ENCODE measurements around the gene HBG2. TPM values are rescaled to one million over a fixed set of nuclear protein-coding genes. Genes with fewer than 3 reads are reported as not detected.
"Not testable (repeated sequence)": the region's sequence is repeated elsewhere in the genome, so short reads cannot be mapped to it uniquely, and the experiment has no call there.

The HBG2 gene
- not detected for total RNA-seq (ENCODE audit: unreplicated experiment)
- long read RNA-seq = 0 reads

DNA sequence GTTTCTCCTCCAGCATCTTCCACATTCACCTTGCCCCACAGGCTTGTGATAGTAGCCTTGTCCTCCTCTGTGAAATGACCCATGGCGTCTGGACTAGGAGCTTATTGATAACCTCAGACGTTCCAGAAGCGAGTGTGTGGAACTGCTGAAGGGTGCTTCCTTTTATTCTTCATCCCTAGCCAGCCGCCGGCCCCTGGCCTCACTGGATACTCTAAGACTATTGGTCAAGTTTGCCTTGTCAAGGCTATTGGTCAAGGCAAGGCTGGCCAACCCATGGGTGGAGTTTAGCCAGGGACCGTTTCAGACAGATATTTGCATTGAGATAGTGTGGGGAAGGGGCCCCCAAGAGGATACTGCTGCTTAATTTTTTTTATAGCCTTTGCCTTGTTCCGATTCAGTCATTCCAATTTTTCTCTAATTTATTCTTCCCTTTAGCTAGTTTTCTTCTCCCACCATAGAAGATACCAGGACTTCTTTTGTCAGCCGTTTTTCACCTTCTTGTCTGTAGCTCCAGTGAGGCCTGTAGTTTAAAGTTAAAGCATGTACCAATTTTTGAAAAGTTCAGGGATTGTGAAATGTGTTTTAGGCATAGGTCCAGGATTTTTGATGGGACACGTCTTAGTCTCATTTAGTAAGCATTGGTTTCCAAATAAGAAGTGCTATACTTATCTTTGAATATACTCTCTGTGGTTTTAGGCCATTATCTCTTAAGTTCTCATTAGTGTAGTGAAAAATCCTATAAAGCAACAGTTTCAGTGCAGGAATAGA, at the start of gene HBG2:
Gene HBG2 (minus strand): TSS at position 136 of the 768 bp plus-strand sequence. CDS start 53 bp downstream, at position 83.
- not testable (repeated sequence) for H3K4me1 Mint-ChIP-seq (ENCODE audit: low read depth, unreplicated experiment); H3K27me3 Mint-ChIP-seq (ENCODE audit: unreplicated experiment); H3K4me3 Mint-ChIP-seq (ENCODE audit: unreplicated experiment); DNase-seq; H3K9me3 Mint-ChIP-seq (ENCODE audit: unreplicated experiment); H3K27ac Mint-ChIP-seq (ENCODE audit: unreplicated experiment); H3K36me3 Mint-ChIP-seq (ENCODE audit: unreplicated experiment)

DNA sequence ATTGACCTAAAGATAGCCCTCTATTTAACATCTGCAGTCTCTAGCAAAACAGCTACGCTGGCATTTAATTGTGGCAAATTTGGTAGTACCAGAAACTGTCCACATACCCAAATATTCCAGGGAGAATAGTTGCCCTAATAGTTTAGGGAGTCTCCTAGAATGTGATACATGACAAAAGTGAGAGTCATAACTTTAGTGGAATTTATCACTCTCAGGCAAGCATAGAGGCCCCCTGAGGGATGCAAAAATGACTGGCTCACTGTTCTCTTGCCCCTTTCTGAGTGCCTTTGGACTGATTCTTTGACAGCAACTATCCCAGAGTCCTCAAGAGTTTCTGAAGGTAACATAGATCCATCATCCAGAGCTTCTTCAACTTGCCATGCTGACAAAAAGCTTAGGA, 49.5 kb upstream of the HBG2 start:
- Mint-ChIP-seq H3K36me3 (ENCODE audit: unreplicated experiment) (no peaks in the 10 kb centered on the region), H3K4me3 (ENCODE audit: unreplicated experiment) (no peak overlapping the region), H3K4me1 (ENCODE audit: low read depth, unreplicated experiment) (no peaks in the 10 kb centered on the region), H3K9me3 (ENCODE audit: unreplicated experiment) (no peaks in the 10 kb centered on the region), H3K27ac (ENCODE audit: unreplicated experiment) (no peak overlapping the region), H3K27me3 (ENCODE audit: unreplicated experiment) (no peaks in the 10 kb centered on the region)
- TF ChIP-seq, protein P1, sequence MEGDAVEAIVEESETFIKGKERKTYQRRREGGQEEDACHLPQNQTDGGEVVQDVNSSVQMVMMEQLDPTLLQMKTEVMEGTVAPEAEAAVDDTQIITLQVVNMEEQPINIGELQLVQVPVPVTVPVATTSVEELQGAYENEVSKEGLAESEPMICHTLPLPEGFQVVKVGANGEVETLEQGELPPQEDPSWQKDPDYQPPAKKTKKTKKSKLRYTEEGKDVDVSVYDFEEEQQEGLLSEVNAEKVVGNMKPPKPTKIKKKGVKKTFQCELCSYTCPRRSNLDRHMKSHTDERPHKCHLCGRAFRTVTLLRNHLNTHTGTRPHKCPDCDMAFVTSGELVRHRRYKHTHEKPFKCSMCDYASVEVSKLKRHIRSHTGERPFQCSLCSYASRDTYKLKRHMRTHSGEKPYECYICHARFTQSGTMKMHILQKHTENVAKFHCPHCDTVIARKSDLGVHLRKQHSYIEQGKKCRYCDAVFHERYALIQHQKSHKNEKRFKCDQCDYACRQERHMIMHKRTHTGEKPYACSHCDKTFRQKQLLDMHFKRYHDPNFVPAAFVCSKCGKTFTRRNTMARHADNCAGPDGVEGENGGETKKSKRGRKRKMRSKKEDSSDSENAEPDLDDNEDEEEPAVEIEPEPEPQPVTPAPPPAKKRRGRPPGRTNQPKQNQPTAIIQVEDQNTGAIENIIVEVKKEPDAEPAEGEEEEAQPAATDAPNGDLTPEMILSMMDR (IDR thresholded peaks at IDR 0.05; ENCODE audit: partially characterized antibody, unreplicated experiment) = no peak
- no peak for DNase-seq

DNA sequence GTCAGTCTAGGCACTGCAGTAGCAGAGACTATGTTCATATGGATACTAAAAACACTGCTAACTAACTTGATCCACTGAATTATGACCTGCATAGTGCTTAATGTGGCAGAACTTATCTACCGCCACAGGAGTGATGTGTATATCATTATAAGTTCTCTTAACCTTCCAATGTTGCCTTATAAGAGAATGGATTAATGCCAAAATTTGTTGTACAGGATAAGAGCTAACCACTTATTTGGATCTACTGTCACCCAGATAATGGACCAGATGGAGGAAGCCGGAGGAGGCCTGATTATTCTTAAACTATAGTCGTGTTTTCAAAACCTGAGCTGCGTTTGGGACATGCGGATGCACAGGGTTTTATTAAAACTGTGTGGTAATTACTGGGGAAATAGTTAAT, 49.0 kb upstream of the HBG2 start:
- no peaks in the 10 kb centered on the region for H3K9me3 Mint-ChIP-seq (ENCODE audit: unreplicated experiment)
- H3K27ac Mint-ChIP-seq (ENCODE audit: unreplicated experiment) = no peak overlapping the region
- no peak for DNase-seq
- H3K4me1 Mint-ChIP-seq (ENCODE audit: low read depth, unreplicated experiment) = no peaks in the 10 kb centered on the region
- H3K4me3 Mint-ChIP-seq (ENCODE audit: unreplicated experiment) = no peak overlapping the region
- H3K36me3 Mint-ChIP-seq (ENCODE audit: unreplicated experiment) = no peaks in the 10 kb centered on the region
- no peaks in the 10 kb centered on the region for H3K27me3 Mint-ChIP-seq (ENCODE audit: unreplicated experiment)
- TF ChIP-seq, protein P1 (IDR thresholded peaks at IDR 0.05; ENCODE audit: partially characterized antibody, unreplicated experiment) = no peak

DNA sequence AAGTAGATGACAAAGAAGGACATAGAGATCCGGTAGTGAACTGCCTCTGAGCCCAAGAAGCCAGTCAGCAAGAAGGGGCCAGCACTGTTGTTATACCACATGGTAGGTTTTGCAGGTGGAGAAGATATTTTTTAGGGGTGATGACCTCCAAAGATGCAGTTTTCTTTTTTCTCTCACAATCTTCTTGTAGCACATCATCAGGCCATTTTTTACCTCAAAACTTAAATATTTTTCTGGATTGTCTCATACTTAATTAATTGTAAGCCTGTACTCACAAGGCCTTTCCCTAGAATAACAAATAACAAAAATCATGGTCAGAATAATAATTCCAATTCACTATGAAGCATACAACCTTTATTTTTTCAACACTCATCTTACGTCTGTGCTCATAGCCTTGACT, 47.3 kb upstream of the HBG2 start, which contains the start of gene OR51B4:
Gene OR51B4 (minus strand): TSS at position 101 of the 400 bp plus-strand sequence. CDS start 0 bp downstream, at position 101.
- Mint-ChIP-seq H3K4me1 (ENCODE audit: low read depth, unreplicated experiment) (no peaks in the 10 kb centered on the region), H3K36me3 (ENCODE audit: unreplicated experiment) (no peaks in the 10 kb centered on the region), H3K4me3 (ENCODE audit: unreplicated experiment) (no peak within 1 kb of the TSS), H3K27ac (ENCODE audit: unreplicated experiment) (no peak within 1 kb of the TSS), H3K27me3 (ENCODE audit: unreplicated experiment) (no peaks in the 10 kb centered on the region), H3K9me3 (ENCODE audit: unreplicated experiment) (no peaks in the 10 kb centered on the region)
- no peak for DNase-seq
- TF ChIP-seq, protein P1 (IDR thresholded peaks at IDR 0.05; ENCODE audit: partially characterized antibody, unreplicated experiment) = no peak

DNA sequence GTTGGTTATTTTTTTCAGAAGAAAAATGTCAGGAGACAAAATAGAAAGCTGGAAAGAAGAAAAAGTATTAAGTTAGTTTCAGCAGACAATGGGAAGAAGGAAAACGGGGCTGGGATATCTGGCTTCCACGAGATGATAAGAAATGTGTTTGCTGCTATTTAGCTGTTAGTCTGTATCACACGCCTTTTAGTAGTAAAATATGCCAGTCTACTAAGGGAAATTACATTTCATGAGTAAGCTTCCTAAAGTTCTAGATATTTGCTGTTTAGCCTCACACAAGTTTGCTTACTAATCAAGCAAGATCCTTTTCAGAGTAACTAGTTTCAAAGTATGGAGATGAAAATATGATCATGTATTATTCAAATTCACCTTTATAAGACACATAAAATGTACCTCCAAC, 45.7 kb upstream of the HBG2 start:
- no peak overlapping the region for H3K27ac Mint-ChIP-seq (ENCODE audit: unreplicated experiment)
- no peaks in the 10 kb centered on the region for H3K27me3 Mint-ChIP-seq (ENCODE audit: unreplicated experiment)
- no peak overlapping the region for H3K4me3 Mint-ChIP-seq (ENCODE audit: unreplicated experiment)
- H3K36me3 Mint-ChIP-seq (ENCODE audit: unreplicated experiment) = no peaks in the 10 kb centered on the region
- DNase-seq = no peak
- TF ChIP-seq, protein P1 (IDR thresholded peaks at IDR 0.05; ENCODE audit: partially characterized antibody, unreplicated experiment) = no peak
- H3K9me3 Mint-ChIP-seq (ENCODE audit: unreplicated experiment) = no peaks in the 10 kb centered on the region
- H3K4me1 Mint-ChIP-seq (ENCODE audit: low read depth, unreplicated experiment) = no peaks in the 10 kb centered on the region

Data from glutamatergic neuron (in vitro differentiated cells).